Ureter (tissue), 1 donor: ENCODE data around the gene UNCX. TPM values are rescaled to one million over a fixed set of nuclear protein-coding genes. Genes with fewer than 3 reads are reported as not detected.

Experiments
- DNase-seq: peaks from one replicate; pipeline ENCODE4 v3.0.0-alpha.2; 2020; ENCODE audit warnings: low spot score
- total RNA-seq: library from RNA; stranded (reverse); gene quantifications from one replicate; pipeline ENCODE4 v1.2.4, GENCODE V29; 2023
- donor health status: DM: yes; HTN: yes; CAD: no.

Gene UNCX
- total RNA-seq, 1 donor from 2014 or later: not detected

GRCh38 chr7:1232103-1232466 lies 587 bp upstream of the UNCX start:
- no peak for DNase-seq

- DNase-seq: no peak
These were observed 819 bp downstream of the UNCX start for GRCh38 chr7:1233333-1234048.

GRCh38 chr7:1234049-1234880 lies 1.6 kb downstream of the UNCX start:
- DNase-seq: no peak

- no peak for DNase-seq
These were observed 2.3 kb downstream of the UNCX start for GRCh38 chr7:1234881-1235500.

GRCh38 chr7:1235501-1236131 lies 2.9 kb downstream of the UNCX start:
- no peak for DNase-seq

- no peak for DNase-seq
These were observed 3.5 kb downstream of the UNCX start for GRCh38 chr7:1236132-1236661.

- no peak for DNase-seq
These were observed 4.4 kb downstream of the UNCX start for GRCh38 chr7:1236831-1237701.

GRCh38 chr7:1237704-1238255 lies 5.1 kb downstream of the UNCX start:
- no peak for DNase-seq

GRCh38 chr7:1238450-1238882 lies 5.8 kb downstream of the UNCX start:
- DNase-seq: no peak

- DNase-seq: no peak
These were observed 6.5 kb downstream of the UNCX start for GRCh38 chr7:1238931-1239802.

GRCh38 chr7:1239803-1240516 lies 7.3 kb downstream of the UNCX start:
- no peak for DNase-seq

- DNase-seq: no peak
These were observed 8.0 kb downstream of the UNCX start for GRCh38 chr7:1240517-1241257.

- DNase-seq: no peak
These were observed 8.6 kb downstream of the UNCX start for GRCh38 chr7:1241258-1241602.

- no peak for DNase-seq
These were observed 9.1 kb downstream of the UNCX start for GRCh38 chr7:1241603-1242255.

- no peak for DNase-seq
These were observed 9.6 kb downstream of the UNCX start for GRCh38 chr7:1242256-1242605.

GRCh38 chr7:1242606-1243289 lies 10.1 kb downstream of the UNCX start:
- no peak for DNase-seq

GRCh38 chr7:1243290-1243963 lies 10.8 kb downstream of the UNCX start:
- DNase-seq: no peak
